IPS-20b (cell line): ENCODE results near the gene WDR18.
"Not testable (repeated sequence)": the region's sequence is repeated elsewhere in the genome, so short reads cannot be mapped to it uniquely, and the experiment has no call there.

Experiments
- H3K27ac ChIP-seq: one replicate; pipeline ENCODE4 v1.5.1; 2013; ENCODE audit warnings: low read length
- H3K27me3 ChIP-seq: 2 replicates; pipeline ENCODE4 v1.6.1; 2013; ENCODE audit warnings: mild to moderate bottlenecking, low read length, inconsistent platforms; ENCODE audit not compliant: insufficient read depth
- H3K36me3 ChIP-seq: 2 replicates; pipeline ENCODE4 v1.6.1; 2013; ENCODE audit warnings: low read depth, mild to moderate bottlenecking, inconsistent platforms, low read length, moderate library complexity; ENCODE audit not compliant: insufficient read depth
- H3K4me1 ChIP-seq: 2 replicates; pipeline ENCODE4 v1.6.1; 2013; ENCODE audit warnings: mild to moderate bottlenecking, control low read depth, inconsistent platforms, low read length, moderate library complexity; ENCODE audit not compliant: insufficient read depth
- H3K4me3 ChIP-seq: 2 replicates; pipeline ENCODE4 v1.5.1; 2013; ENCODE audit warnings: mild to moderate bottlenecking, low read length, inconsistent platforms
- H3K9ac ChIP-seq: 2 replicates; pipeline ENCODE4 v1.6.1; 2013; ENCODE audit warnings: low read depth, mild to moderate bottlenecking, inconsistent platforms, low read length, moderate library complexity
- H3K9me3 ChIP-seq: 2 replicates; pipeline ENCODE4 v1.6.1; 2013; ENCODE audit warnings: mild to moderate bottlenecking, low read depth, low read length, inconsistent platforms; ENCODE audit not compliant: insufficient read depth

WDR18 gene

DNA sequence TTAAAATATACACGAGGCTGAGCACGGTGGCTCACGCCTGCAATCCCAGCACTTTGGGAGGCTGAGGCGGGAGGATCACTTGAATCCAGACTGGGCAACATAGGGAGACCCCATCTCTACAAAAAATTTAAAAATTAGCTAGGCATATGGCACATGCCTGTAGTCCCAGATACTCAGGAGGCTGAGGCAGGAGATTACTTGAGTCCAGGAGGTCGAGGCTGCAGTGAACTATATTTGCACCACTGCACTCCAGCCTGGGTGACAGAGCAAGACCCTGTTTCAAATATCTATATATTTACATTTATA lies 39.7 kb downstream of the WDR18 start:
- H3K27me3 ChIP-seq, H3K27ac ChIP-seq, H3K9me3 ChIP-seq, H3K9ac ChIP-seq, H3K36me3 ChIP-seq, H3K4me1 ChIP-seq, H3K4me3 ChIP-seq: not testable (repeated sequence)

DNA sequence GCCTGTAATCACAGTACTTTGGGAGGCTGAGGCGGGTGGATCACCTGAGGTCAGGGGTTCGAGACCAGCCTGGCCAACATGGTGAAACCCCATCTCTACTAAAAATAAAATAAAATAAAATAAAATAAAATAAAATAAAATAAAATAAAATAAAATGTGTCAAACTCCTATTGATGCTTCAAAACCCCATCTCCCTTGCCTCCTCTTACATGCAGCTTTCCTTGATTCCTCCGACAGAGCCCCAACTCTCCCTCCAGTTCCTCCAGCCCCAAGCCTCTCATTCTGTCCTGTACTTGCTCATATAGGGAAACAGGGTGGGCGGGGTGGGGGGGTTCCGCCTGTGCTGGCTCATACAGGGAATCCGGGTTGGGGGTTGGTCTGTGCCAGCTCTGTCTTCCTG lies 40.9 kb downstream of the WDR18 start:
- not testable (repeated sequence) for H3K27me3 ChIP-seq, H3K9me3 ChIP-seq, H3K4me1 ChIP-seq, H3K27ac ChIP-seq, H3K9ac ChIP-seq, H3K4me3 ChIP-seq
- peaks cover 13% of the 10 kb centered on the region for H3K36me3 ChIP-seq

DNA sequence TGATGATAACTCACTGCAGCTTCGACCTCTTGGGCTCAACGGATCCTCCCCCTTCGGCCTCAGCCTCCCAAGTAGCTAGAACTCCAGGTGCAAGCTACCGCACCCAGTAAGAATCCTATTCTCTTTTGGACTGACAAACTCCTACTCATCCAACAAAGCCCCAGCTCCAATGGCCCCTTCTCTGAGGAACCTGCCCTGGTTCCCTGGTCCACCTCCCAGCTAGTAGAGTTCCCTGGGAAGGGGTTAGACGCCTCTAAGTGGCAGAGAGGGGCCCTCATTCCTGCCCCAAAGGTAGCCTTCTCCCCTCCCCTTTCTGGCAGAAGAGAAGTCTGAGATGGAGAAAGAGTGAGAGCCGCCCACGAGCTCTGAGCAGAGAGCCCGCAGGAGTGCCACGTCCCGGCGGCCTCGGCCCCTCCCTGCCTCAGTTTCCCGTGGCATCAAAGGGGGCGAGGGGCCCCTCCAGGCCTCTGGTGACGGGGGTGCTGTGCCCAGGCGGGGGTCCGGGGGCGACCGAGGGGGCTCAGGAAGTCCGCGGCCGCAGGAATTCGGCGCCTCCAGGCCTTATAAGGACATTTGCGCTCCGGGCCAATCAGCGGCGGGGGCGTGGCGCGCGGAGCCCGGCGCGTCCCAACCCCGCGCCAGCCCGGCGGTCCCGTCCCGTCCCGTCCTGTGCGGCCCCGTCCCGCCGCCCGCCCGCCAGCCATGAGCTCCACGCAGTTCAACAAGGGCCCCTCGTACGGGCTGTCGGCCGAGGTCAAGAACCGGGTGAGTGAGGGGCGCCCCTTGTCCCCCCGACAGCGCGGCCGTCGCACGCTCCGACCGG lies 42.0 kb downstream of the WDR18 start, which contains the start of gene CNN2:
Gene CNN2 (plus strand): TSS at position 649 of the 823 bp plus-strand sequence. CDS start 54 bp downstream, at position 703.
- no peaks in the 10 kb centered on the region for H3K9me3 ChIP-seq
- H3K27ac ChIP-seq, result peak within 1 kb of the TSS; percentile 100
- peak within 1 kb of the TSS; percentile 98 for H3K4me3 ChIP-seq

DNA sequence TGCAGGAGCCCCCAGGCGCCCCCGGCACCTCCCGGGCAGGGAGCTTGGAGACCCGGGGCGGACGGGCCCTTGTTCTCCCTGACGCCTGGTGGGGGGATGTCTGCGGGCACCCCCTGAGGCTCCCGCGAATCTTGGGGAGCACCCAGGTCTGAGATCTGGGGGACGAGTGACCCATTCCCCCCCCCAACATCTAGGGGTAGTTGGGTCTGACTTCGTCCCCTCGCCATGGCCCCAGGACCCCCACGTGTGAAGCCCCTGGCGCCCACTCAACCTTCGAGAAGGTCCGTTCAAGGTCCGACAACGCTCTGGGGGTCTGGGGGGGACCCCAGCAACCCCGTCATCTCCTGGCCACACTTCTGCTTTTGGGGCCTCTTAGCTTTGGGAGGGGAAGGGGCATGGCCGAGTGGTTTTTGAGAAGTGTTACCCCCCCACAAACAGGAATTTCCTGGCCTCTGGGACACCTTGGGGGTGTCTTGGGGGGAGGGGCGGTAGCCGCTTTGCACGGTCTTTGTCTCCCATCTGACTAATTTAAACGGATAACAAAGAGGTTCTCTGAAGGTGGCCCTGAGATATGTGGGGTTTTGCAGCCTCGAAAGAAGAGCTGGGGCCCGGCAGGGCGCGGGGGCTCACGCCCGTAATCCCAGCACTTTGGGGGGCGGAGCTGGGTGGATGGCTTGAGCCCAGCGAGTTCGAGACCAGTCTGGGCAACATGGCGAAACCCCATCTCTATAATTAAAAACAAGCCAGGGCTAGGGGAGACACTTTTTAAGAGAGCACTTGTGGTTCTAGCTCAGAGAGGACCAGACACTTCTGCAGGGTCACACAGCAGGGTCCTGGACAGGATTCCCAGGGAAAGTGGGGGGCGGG lies 42.9 kb downstream of the WDR18 start:
- Histone ChIP-seq H3K4me3 (peak overlapping the region; percentile 98), H3K27ac (peak overlapping the region; percentile 100)

More for the DNA sequence above, 42.0 kb downstream of the WDR18 start, which contains the start of gene CNN2:
- Histone ChIP-seq H3K36me3 (peaks cover 22% of the 10 kb centered on the region), H3K27me3 (no peaks in the 10 kb centered on the region), H3K4me1 (no peaks in the 10 kb centered on the region), H3K9ac (peak within 1 kb of the TSS; percentile 100)

DNA sequence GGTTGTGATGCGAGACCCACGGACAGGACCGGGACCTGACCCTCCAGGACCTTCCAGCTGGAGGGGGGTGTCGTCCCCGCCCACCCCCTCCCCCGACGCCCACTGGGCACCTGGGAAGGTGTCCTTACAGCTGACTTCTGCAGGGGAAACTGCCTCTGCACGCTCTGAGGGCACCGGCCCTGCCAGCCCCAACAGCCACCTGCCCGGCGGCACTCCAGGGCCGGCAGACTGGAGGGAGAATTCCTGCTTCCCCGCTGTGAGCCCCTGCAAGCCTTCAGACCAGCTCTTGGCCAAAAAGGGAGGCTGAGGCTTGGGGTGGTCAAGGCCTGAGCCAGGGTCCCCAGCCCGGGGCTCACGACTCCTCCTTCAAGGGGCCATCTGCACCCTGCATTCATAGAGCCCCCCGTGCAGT lies 43.5 kb downstream of the WDR18 start:
- Histone ChIP-seq H3K4me3 (peak overlapping the region; percentile 98), H3K4me1 (no peaks in the 10 kb centered on the region), H3K9ac (peak overlapping the region; percentile 100), H3K36me3 (peaks cover 37% of the 10 kb centered on the region), H3K9me3 (no peaks in the 10 kb centered on the region), H3K27ac (peak overlapping the region; percentile 100), H3K27me3 (no peaks in the 10 kb centered on the region)

More for the DNA sequence above, 42.9 kb downstream of the WDR18 start:
- Histone ChIP-seq H3K9me3 (no peaks in the 10 kb centered on the region), H3K4me1 (no peaks in the 10 kb centered on the region), H3K27me3 (no peaks in the 10 kb centered on the region), H3K9ac (peak overlapping the region; percentile 100), H3K36me3 (peaks cover 30% of the 10 kb centered on the region)

DNA sequence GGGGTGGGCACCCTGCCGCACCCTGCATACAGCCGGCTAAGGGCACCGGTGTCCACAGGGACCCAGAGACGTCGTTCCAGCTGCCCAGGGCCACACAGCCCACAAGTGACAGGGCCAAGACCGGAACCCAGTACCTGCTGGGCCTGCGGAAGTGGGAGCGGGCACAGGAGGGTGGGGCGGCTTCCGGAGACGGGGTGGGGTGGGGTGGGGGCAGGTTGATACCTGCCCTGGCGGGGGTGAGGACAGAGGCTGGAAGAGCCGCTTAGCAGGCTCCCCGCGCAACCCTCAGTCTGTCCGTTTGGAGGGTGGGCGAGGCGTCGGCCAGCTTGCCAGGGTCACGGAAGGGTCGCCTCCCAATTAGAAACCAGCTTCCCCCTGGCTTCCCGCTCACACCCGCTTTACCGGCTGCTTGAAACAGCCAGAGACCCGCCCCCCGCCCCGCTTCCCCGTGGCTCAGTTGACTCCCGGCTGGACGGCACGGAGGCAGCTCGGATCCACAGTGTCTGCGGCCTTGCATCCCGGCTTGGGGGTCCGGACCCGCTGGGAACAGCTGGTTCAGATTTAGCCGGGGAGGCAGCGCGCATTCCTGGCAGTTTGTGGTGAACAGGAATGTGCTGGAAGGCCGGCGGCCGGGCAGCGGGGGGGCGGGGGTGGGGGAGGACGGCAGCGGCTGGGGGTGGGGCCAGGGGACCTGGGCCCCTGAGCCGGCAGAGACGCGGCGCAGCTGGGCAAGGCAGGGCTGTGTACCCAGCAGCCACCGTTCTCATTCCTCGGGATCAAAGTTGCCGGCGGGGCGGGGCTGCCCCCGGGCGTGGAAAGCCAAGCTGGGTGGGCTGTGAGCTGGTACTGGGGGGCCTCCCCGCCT lies 44.1 kb downstream of the WDR18 start:
- Histone ChIP-seq H3K36me3 (peaks cover 43% of the 10 kb centered on the region), H3K9me3 (no peaks in the 10 kb centered on the region), H3K4me1 (no peaks in the 10 kb centered on the region), H3K4me3 (peak overlapping the region; percentile 98), H3K27ac (no peak overlapping the region), H3K27me3 (no peaks in the 10 kb centered on the region), H3K9ac (peak overlapping the region; percentile 100)

DNA sequence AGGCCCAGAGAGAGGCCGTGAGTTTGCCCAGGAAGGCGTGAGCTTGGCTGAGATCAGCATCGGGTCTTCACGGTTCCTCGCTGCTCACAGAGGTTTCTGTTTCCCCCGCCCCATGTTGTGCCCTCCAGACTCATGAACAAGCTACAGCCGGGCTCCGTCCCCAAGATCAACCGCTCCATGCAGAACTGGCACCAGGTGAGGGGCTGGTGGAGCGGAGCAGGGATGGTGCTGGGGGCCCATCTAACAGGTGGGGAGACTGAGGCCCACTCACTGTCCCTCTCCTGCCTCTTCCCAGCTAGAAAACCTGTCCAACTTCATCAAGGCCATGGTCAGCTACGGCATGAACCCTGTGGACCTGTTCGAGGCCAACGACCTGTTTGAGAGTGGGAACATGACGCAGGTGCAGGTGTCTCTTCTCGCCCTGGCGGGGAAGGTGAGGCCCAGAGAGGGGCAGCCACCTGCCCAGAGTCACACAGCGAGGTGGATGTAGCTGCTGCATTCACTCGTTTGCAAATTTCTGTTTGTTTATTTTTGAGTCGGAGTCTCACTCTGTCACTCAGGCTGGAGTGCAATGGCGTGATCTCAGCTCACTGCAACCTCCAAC lies 48.2 kb downstream of the WDR18 start:
- H3K4me3 ChIP-seq, result no peak overlapping the region
- no peaks in the 10 kb centered on the region for H3K9me3 ChIP-seq
- H3K27me3 ChIP-seq, result no peaks in the 10 kb centered on the region
- H3K27ac ChIP-seq, result no peak overlapping the region
- H3K36me3 ChIP-seq, result peaks cover 67% of the 10 kb centered on the region
- H3K4me1 ChIP-seq, result no peaks in the 10 kb centered on the region
- no peak overlapping the region for H3K9ac ChIP-seq

DNA sequence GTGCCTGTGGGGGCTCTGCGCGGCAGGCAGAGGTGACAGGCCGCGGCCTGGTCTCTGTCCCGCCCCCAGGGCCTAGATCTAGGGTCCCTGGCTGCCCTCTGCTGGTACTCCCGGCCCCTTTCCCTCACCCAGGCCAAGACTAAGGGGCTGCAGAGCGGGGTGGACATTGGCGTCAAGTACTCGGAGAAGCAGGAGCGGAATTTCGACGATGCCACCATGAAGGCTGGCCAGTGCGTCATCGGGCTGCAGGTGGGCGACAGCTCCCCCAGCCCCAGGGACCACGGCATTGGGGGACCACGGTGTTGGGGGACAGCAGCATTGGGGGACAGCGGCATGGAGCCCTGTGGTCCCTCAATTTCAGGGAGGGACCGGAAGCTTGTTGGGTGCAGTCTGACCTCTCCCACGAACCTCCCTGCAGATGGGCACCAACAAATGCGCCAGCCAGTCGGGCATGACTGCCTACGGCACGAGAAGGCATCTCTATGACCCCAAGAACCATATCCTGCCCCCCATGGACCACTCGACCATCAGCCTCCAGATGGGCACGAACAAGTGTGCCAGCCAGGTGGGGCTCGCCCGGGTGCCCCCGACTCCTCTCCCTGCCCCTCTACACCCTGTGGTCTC lies 52.0 kb downstream of the WDR18 start:
- Histone ChIP-seq H3K9ac (no peak overlapping the region), H3K9me3 (no peaks in the 10 kb centered on the region), H3K4me3 (no peak overlapping the region), H3K36me3 (peaks cover 63% of the 10 kb centered on the region), H3K27me3 (no peaks in the 10 kb centered on the region), H3K27ac (no peak overlapping the region), H3K4me1 (no peaks in the 10 kb centered on the region; the same call in 1 of the 2 replicates)

DNA sequence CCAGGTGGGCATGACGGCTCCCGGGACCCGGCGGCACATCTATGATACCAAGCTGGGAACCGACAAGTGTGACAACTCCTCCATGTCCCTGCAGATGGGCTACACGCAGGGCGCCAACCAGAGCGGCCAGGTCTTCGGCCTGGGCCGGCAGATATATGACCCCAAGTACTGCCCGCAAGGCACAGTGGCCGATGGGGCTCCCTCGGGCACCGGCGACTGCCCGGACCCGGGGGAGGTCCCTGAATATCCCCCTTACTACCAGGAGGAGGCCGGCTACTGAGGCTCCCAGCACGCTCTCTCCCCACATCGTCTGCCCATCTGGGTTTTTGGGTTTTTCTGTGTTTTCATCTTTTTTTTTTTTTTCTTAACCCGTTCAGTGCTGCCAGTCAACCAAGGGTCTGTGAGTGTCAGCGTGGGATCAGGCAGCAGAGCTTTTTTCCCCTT lies 53.5 kb downstream of the WDR18 start:
- H3K36me3 ChIP-seq, result peaks cover 48% of the 10 kb centered on the region
- H3K4me1 ChIP-seq, result no peaks in the 10 kb centered on the region; the same call in 1 of the 2 replicates
- H3K9ac ChIP-seq, result no peak overlapping the region
- H3K27ac ChIP-seq, result no peak overlapping the region
- H3K4me3 ChIP-seq, result no peak overlapping the region
- H3K27me3 ChIP-seq, result no peaks in the 10 kb centered on the region
- H3K9me3 ChIP-seq, result no peaks in the 10 kb centered on the region

DNA sequence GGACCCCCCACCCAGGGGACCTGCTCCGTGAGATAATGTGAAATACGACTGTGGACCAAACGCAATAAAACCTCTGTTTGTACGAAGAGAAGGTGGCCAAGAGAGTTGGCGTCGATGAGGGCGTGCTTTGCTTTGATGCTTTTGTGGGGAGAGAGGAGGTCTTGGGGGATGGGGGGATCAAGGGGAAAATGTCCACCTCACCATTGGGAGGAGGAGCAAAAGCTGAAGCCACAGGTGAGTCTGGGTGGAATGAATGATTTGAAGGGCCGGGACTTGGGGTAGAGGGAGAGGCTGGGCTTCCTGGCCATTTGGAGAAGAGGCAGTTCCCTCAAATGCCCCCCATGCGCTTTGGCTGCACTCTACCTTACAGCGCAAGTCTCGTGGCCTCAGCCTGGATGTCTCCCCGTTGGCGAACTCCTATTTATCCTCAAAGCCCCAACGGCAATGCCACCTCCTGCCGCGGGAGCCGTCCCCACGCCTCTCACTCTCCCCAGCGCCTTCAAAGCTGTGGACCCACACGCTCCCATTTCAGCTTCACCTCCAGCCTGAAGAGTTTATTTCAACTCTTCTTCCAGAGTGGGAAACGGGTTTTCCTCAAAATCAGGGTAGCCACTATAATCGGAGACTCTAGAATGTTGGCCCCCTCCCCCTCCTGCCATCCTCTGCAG lies 55.0 kb downstream of the WDR18 start:
- Histone ChIP-seq H3K27me3 (no peaks in the 10 kb centered on the region), H3K9ac (peak overlapping the region; percentile 48; the same call in 1 of the 2 replicates), H3K9me3 (no peaks in the 10 kb centered on the region), H3K36me3 (peaks cover 39% of the 10 kb centered on the region), H3K27ac (no peak overlapping the region), H3K4me3 (peak overlapping the region; percentile 90), H3K4me1 (no peaks in the 10 kb centered on the region; the same call in 1 of the 2 replicates)
